Measurements from ENCODE around the gene MYOCOS.

Gene MYOCOS

GRCh38 chr1:171663854-171664575, 42.0 kb downstream of the MYOCOS start:
- DNase-seq, result no peak

GRCh38 chr1:171664976-171665375, 42.9 kb downstream of the MYOCOS start:
- DNase-seq, result no peak

DNA sequence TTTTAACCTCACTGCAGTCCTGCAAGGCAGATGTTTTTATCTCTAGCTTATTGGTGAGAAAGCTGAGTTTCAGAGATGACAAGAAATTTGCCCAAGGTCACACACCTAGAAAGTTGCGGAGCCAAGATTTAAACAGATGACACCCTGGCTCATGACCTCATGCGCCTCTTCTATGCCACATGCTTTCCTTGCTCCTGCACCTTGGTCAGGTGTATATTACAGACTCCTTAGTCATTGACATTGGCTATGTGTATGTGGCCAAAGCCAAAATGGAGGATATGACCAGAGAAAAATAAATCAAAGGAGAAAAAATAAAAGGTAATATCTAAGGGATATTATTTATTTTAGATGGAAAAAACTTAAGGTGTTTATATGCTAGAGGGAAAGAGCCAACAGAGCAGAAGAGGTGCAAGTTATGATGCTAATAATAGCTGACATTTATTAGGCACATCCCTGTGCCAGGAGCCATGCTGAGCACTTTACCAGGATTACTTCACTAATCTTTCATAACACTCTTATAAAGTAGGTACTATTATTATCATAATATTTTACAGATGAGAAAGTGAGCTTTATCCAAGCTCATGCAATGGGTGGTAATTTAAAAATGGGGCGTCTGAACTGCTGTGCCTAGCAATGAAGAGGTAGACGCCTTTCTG, 44.2 kb downstream of the MYOCOS start:
- no peak for DNase-seq

- no peak for DNase-seq
These were observed 46.3 kb downstream of the MYOCOS start for GRCh38 chr1:171668372-171668771.

DNA sequence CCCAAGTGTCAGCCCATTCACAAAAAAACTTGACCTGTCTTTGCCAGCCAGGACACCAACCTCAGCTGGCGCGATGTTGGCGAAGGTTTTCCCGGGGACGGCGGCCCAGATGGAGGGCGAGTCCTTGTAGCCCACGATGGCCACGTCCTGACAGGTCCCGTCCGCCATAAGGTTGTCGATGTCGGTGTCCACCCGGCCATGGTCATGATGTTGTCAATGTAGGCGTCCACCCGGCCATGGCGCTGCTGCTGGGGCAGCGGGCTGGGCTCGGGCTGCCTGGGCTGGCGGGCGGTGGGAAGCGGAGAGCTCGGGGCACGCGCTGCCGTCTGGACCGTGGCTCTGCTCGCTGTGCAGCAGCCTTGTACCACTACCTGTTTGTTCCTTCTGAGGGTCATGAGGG, 48.7 kb downstream of the MYOCOS start:
- no peak for DNase-seq

DNA sequence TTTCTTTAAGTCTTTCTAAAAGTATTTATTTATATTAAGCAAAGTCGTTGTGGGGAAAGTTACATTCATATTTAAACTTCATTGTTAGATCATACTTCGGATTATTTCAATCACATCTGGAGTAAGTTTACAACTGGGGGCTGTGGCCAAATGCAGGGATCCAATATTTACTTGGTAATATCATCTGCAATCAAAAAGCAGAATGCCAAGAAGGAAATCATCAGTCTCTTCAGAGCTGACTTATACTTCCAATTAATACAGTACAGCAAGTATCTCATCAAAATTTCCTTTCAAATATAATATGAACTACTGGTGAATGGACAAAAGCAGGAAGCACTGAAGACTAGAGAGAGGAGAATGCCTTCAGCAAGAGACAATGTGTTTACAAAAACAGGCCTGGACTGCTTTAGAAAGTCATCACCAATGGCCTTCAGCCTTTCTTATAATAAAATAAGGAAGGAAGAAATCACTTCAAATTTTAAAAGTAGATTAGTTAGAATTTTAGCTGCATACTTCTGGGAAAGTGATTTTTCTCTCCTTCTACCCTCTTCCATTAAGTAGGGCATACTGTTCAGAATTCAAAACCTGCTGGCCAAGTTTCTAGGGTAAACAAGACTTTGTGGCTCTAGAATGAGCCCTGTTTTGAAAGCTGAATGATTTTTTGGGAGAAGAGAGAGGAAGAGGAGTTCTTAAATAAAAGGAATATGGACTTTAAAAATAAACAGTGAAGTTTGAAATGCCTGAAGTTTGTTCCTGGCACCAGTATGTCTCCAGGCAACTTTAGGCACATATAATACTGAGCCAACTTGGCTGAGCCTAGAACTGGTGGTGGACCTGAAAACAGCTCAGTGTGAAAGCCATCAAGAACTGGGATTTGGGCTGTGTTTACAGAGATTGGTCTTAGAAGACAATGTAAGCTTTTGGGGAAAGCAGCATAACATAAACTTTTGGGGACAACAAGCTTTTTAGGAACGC, 52.7 kb downstream of the MYOCOS start:
- no peak for DNase-seq

Data from COR-L47 (cell line).